Keratinocyte (primary cell): ENCODE measurements around the gene IGFALS.

Experiments
- EZH2 ChIP-seq: IDR thresholded peaks from one replicate; pipeline ENCODE4 v1.6.1; 2012; ENCODE audit warnings: inconsistent platforms, mild to moderate bottlenecking, low read length, moderate library complexity
- TF ChIP-seq, protein P1 (sequence below), 3 experiments: IDR thresholded peaks in 1 of 3; conservative IDR thresholded peaks in 1 of 3; optimal IDR thresholded peaks in 1 of 3; 2 replicates in 2 of 3; 3 replicates in 1 of 3; pipeline versions ENCODE3 to v1.5.1; 2011; ENCODE audit warnings: low read length in 3 of 3, mild to moderate bottlenecking in 3 of 3, moderate library complexity in 2 of 3, control low read depth in 1 of 3, inconsistent platforms in 1 of 3; ENCODE audit not compliant: insufficient read depth in 2 of 3; ENCODE audit errors: extremely low read depth in 1 of 3

DNA sequence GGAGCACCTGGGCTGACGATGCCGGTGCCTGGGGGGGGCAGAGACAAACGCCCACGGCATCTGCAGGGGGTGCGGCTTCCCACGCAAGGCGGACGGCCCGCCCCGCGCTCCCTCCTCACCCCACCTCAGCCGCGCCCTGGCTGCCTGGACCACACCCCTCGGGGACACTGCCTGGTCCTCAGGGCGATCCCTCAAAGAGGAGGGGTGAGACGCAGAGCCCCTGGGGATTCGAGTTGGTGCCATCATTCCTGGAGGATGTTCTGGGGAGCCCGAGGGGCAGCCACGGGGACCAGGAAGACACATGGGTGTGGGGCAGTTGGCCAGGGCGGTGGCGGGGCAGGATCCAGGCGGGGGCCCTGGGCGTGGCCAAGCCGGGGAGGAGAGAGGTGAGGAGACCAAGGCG is 3.9 kb downstream of the IGFALS start:
- TF ChIP-seq, protein P1, sequence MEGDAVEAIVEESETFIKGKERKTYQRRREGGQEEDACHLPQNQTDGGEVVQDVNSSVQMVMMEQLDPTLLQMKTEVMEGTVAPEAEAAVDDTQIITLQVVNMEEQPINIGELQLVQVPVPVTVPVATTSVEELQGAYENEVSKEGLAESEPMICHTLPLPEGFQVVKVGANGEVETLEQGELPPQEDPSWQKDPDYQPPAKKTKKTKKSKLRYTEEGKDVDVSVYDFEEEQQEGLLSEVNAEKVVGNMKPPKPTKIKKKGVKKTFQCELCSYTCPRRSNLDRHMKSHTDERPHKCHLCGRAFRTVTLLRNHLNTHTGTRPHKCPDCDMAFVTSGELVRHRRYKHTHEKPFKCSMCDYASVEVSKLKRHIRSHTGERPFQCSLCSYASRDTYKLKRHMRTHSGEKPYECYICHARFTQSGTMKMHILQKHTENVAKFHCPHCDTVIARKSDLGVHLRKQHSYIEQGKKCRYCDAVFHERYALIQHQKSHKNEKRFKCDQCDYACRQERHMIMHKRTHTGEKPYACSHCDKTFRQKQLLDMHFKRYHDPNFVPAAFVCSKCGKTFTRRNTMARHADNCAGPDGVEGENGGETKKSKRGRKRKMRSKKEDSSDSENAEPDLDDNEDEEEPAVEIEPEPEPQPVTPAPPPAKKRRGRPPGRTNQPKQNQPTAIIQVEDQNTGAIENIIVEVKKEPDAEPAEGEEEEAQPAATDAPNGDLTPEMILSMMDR (optimal IDR thresholded peaks at IDR 0.05 in 1 of 3, IDR thresholded peaks at IDR 0.05 in 1 of 3, conservative IDR thresholded peaks at IDR 0.05 in 1 of 3; ENCODE audit: extremely low read depth in 1 of 3, insufficient read depth in 2 of 3, low read length in 3 of 3) = no peak
- TF ChIP-seq EZH2 = no peak
